Left forelimb (tissue), 1 donor: ENCODE measurements around the gene TAAR1.
"Not testable (repeated sequence)": the region's sequence is repeated elsewhere in the genome, so short reads cannot be mapped to it uniquely, and the experiment has no call there.

ENCODE experiments used
- DNase-seq: peaks from one replicate; pipeline ENCODE4 v3.0.0-alpha.2; 2018; ENCODE audit warnings: low spot score

The TAAR1 gene

GRCh38 chr6:132661906-132662305 lies 2.9 kb upstream of the TAAR1 start:
- DNase-seq = no peak

DNA sequence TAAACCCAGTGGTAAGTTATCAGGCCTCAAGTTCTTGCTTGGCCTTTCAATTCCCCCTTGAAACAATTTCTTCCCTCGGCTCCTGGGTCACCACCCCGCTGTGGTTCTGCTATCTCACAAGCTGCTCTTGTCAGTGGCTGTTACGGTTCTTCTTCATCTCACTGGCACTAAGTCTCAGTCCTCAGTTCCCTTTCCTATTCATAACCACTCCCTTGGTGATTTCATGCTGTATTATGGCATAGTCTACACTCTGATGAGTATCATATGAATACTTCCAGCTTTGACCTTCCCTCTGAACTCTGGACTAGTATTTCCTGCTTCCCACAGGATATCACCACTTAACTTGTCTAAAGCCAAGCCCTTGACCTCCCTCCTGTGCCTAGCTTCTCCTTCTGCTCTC lies 7.9 kb downstream of the TAAR1 start:
- DNase-seq = no peak

DNA sequence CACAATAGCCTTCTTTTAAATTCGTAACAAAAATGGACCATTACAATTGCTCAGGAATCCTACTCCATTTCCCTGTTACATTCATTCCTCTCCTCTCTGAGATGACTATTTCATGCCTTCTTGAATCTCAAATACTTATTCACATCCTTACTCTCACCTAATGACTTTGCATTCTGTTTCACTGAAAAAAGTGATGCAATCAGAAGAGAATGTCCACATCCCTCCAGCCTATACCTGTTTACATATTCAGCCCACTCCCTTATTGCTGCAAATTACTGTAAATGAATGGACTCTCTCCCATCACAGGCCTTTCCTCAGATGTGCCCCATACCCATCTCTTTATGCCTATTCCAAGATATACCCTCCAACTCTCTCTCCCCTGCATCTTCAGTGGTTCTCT lies 8.6 kb downstream of the TAAR1 start:
- DNase-seq = no peak

DNA sequence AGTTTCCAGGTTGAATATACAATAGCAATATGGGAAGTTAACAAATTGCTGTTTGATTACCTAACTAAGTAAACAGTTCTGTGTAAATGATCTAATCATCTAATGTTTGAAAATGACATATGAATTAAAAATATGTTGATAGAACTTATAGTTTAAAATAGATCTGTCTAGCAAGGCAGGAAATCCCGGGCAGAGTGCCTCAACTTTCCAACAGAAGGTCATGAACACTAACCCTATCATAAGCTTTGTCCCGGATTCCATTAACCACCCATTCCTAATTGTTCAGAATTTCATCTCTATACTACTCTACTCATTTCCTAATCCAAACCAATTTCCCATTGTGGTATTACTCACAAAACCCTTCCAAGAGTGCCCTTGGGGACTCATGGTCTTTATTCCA lies 10.2 kb downstream of the TAAR1 start:
- no peak for DNase-seq

DNA sequence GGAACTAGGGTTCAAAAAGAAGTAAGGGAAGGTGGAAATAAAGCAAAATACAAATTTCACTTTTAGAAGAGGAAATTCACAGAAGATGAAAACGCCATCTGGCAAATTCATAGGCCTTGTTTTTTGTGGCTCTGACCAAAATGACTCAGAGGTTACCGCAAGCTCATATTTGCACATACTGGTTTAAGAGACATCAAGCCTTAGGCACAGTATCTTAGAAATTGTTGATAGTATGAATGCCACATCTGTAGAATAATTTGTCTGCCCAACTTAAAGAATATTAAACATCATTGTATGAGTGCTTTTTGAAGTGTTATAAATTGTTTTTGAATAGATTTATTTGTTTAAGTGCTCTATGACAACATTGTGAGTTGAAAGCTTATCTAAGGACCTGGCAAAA lies 10.6 kb downstream of the TAAR1 start:
- DNase-seq = no peak

DNA sequence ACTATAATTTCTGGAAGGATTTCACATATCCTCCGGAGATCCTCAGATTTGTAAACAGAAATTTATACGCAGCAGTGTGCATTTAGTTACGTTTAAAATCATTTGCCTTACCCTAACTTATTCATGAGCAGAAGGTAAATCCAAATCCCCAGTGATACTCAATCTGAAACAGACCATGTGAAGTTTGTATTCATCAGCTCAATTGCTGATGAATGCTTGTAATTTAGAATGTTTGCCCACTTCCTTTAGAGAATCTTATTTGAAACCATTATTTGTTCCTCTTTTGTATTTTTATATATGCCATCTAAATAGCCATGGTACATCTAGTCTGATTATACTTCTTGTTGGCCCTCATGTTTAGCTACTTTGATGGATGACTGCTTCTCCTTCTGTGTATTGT lies 15.4 kb downstream of the TAAR1 start:
- DNase-seq = no peak

- not testable (repeated sequence) for DNase-seq
Measured at GRCh38 chr6:132637135-132637534, 21.8 kb downstream of the TAAR1 start.

- DNase-seq = not testable (repeated sequence)
Measured at GRCh38 chr6:132635906-132636305, 23.1 kb downstream of the TAAR1 start.

- DNase-seq = not testable (repeated sequence)
Measured at GRCh38 chr6:132635288-132635687, 23.7 kb downstream of the TAAR1 start.

- no peak for DNase-seq
Measured at GRCh38 chr6:132634796-132635195, 24.2 kb downstream of the TAAR1 start.

DNA sequence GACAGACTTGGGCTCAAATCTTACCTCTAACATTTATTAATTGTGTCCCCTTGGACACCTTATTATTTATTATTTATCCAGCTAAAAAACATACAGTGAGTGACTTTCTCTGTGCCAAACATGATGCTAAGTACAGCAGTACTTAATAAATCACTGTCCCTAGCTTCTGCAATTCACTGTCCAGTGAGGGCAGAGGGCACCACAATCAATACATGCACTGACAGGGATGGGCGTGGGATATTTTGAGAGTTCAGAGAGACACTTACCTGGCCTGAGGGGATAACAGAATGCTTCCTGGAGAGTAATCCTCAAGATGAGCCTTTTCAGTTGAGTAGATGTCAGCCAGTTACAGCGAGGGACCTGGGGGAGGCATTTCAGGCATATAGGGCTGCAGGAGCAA lies 25.6 kb downstream of the TAAR1 start:
- DNase-seq = no peak

DNA sequence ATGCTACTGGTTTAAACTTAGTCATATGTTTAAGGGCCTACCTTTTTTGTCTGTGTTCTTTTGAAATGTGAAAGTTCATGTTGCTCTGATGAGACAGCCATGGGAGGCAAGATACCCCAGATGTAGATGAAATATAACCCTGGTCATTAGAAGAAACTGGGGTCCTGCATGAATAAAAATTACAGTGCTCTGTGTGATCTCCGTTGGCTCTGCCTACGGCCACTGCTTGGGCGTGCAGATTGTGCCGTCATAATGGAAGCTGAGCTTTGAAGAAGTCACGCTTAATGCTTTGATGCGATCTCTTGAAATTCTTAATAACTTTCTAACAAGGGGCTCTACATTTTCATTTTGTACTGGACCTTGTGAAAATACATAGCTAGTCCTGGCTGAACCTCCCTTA lies 34.8 kb downstream of the TAAR1 start, which contains the start of gene TAAR2:
Gene TAAR2 (minus strand): TSS at position 101 of the 400 bp plus-strand sequence. CDS start 0 bp downstream, at position 101.
- DNase-seq = no peak

- DNase-seq = no peak
Measured at GRCh38 chr6:132623106-132623845, 35.7 kb downstream of the TAAR1 start.

DNA sequence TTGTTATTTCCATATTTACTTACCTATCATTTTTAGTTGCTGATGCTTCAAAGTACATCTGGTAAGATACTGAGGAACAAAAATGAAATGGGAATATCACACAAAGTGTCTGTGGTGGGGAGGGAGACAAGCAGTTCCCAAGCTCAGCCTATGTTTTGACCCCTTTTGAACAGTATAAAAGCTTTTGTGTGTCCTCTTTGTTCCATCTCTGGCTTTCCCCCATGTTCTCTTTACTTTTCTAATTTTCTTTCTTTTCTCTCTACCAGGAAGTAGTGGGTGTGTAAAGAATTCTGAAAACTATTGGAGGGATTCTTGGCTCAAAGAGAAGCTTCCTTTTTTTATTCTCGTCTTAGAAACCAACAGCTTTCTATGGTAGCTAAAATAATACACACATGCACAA lies 42.3 kb downstream of the TAAR1 start:
- DNase-seq = no peak

DNA sequence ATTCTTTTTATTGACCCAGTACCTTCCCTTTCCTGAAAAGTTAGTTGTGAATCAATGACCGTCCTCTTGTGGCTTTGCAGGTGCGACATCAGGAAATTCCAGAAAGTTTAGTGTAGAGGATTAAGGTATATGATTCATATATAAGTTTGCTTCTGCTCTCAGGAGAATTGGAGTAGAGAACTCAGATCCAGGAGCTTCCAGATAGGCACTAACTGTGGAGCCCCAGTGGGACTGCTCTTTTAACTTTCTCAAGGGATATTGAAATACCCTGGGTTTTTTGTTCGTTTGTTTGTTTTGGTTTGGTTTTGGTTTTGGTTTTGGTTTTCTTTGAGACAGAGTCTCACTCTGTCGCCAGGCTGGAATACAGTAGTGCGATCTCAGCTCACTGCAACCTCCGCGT lies 44.4 kb downstream of the TAAR1 start:
- no peak for DNase-seq

DNA sequence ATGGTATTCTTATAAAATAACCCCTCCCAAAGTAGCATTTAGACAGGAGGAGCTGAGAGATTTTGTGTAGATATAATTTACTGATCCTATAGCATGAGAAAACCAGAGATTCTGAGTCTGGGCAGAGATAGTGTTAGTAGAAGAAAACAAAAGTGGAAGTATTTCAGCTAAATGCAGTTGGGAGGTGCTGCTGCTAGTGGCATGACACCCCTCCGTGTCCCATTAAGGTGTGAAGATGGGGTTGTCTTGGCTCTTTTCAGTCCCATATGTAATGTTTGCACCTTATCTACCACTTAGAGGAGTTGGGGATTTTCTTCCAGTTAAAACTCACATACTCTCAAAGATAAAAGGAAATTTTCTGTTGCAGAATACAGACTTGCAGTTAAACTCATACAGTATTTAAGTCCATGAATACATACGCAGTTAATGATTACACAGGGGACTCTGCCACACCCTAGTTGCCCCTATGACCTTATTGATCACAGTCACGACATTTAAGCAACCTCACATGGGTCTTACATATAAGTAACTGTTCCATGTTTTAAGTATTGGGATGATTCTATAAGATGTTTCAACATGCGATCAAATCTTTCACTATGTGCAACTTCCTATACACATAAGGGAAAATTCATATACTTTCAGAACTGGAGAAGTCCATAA lies 46.4 kb downstream of the TAAR1 start:
- DNase-seq = no peak

- DNase-seq = no peak
Measured at GRCh38 chr6:132611616-132612015, 47.4 kb downstream of the TAAR1 start.

GRCh38 chr6:132607544-132608233 lies 51.3 kb downstream of the TAAR1 start:
- DNase-seq = no peak

- DNase-seq = no peak
Measured at GRCh38 chr6:132604635-132605152, 54.3 kb downstream of the TAAR1 start.

GRCh38 chr6:132600900-132601299 lies 58.1 kb downstream of the TAAR1 start:
- DNase-seq = not testable (repeated sequence)

DNA sequence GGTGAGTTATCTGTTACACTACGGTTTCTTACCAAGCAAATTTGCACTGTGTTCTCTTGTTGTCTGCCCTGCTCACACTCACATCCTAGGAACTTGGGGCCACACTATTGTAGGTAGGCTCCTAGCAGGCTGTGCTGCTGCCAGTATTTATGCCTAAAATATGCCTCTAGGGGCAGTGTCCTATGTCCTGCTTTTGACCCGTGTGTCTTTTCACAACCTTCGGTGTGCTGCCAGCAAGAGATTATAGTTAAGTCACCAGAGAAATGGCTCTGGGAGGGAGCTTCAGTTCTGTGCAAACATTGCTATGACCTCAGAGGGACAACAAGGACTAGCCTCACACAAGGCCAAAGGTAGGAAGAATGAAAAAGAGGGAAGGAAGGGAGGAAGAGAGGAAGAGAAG lies 60.5 kb downstream of the TAAR1 start:
- DNase-seq = no peak

DNA sequence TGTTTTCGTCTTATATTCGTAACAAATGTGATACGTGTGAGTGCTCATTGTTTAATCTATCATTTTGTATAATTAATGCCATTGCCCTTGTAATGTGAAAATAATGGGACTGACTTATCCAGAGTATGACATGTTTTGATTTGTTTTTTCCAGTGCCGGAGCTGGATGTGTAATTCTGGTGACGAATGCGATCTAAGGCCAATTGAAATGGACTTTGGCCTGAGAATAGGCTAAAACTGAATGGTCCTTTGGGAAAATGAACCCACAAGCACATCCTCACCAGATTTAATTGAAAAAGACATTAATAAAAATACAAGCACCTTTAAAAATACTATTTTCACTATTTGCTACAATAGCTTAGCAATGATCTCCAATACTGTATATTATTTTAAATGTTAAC lies 62.8 kb downstream of the TAAR1 start:
- DNase-seq = no peak
